HEK293 (cell line): ENCODE data around the gene HMGA1.

ENCODE experiments used
- CTCF ChIP-seq: fragments of 450-650 bp; formaldehyde crosslinking; IDR thresholded peaks from 2 replicates; pipeline ENCODE4 v1.5.1; 2016; ENCODE audit warnings: missing biosample characterization, missing genetic modification characterization
- ZBTB20 ChIP-seq: fragments of 450-650 bp; formaldehyde crosslinking; IDR thresholded peaks from 2 replicates; pipeline ENCODE4 v1.5.1; 2016; ENCODE audit warnings: missing biosample characterization, missing genetic modification characterization
- ZNF121 ChIP-seq: fragments of 450-650 bp; formaldehyde crosslinking; IDR thresholded peaks from 2 replicates; pipeline ENCODE4 v1.5.1; 2016; ENCODE audit warnings: missing biosample characterization, missing genetic modification characterization

- TF ChIP-seq ZNF121 (no peak), ZBTB20 (tag by site-specific recombination) (no peak), CTCF (no peak)
Measured at GRCh38 chr6:34239893-34240292, 3.2 kb downstream of the HMGA1 start.
